PC-3 (cell line): Measurements from ENCODE around the gene ARMC8. TPM values are rescaled to one million over a fixed set of nuclear protein-coding genes. Genes with fewer than 3 reads are reported as not detected.

ENCODE experiments used
- ATAC-seq: fragments of 200-7000 bp; cut with Tn5 transposase; 2 replicates; pipeline ENCODE4 v1.9.1; 2020; ENCODE audit warnings: mild to moderate bottlenecking, moderate library complexity
- BruUV-seq: library from RNA; stranded (reverse); fragments of 400-500 nt; replicated peaks from 2 replicates; lab custom pipeline; 2021; lab: Mats Ljungman, UMichigan
- CTCF ChIA-PET: fragments of 300-600 bp; sonication (Branson Sonifier 250); formaldehyde crosslinking; loops from one replicate; lab custom pipeline; 2022; ENCODE audit warnings: antibody characterized with exemption; lab: Charles Lee
- POLR2A ChIA-PET: fragments of 300-600 bp; sonication (Branson Sonifier 250); formaldehyde crosslinking; loops from one replicate; lab custom pipeline; 2022; ENCODE audit warnings: antibody characterized with exemption; ENCODE audit not compliant: unreplicated experiment; lab: Charles Lee
- DNase-seq: peaks from one replicate; pipeline ENCODE4 v3.0.0-alpha.2; 2015
- H2AFZ ChIP-seq: fragments of 300-600 bp; sonication (generic); 2 replicates; pipeline ENCODE4 v1.6.0; 2016; ENCODE audit warnings: antibody characterized with exemption, low read length
- H3F3A ChIP-seq: fragments of 300-600 bp; sonication (generic); one replicate; pipeline ENCODE4 v1.6.0; 2017; ENCODE audit warnings: antibody characterized with exemption, low read length, control low read depth, mild to moderate bottlenecking; ENCODE audit not compliant: unreplicated experiment
- H3K27ac ChIP-seq: fragments of 300-600 bp; sonication (generic); 2 replicates; pipeline ENCODE4 v1.5.1; 2016; ENCODE audit warnings: mild to moderate bottlenecking, low read length
- H3K27me3 ChIP-seq: fragments of 300-600 bp; sonication (generic); 2 replicates; pipeline ENCODE4 v1.6.1; 2016; ENCODE audit warnings: low read length, mixed read lengths
- H3K36me3 ChIP-seq: fragments of 300-600 bp; sonication (generic); 2 replicates; pipeline ENCODE4 v1.6.1; 2016; ENCODE audit warnings: low read depth, mixed run types, low read length, mixed read lengths
- H3K4me1 ChIP-seq: fragments of 300-600 bp; sonication (generic); 2 replicates; pipeline ENCODE4 v1.5.1; 2016; ENCODE audit warnings: low read length; ENCODE audit not compliant: insufficient read depth
- H3K4me2 ChIP-seq: fragments of 300-600 bp; sonication (generic); 2 replicates; pipeline ENCODE4 v1.6.0; 2016; ENCODE audit warnings: low read length
- H3K4me3 ChIP-seq: fragments of 300-600 bp; sonication (generic); 2 replicates; pipeline ENCODE4 v1.5.1; 2016; ENCODE audit warnings: mild to moderate bottlenecking, low read length, mixed read lengths
- H3K79me2 ChIP-seq: fragments of 300-600 bp; sonication (generic); 2 replicates; pipeline ENCODE4 v1.6.1; 2017; ENCODE audit warnings: low read length, mixed read lengths
- H3K9ac ChIP-seq: fragments of 300-600 bp; sonication (generic); 2 replicates; pipeline ENCODE4 v1.6.0; 2016; ENCODE audit warnings: mild to moderate bottlenecking, low read length
- H3K9me2 ChIP-seq: fragments of 300-600 bp; sonication (generic); replicated peaks from 2 replicates; pipeline ENCODE4 v1.6.1; 2016; ENCODE audit warnings: mixed run types, low read length, mixed read lengths
- H3K9me3 ChIP-seq: fragments of 300-600 bp; sonication (generic); 2 replicates; pipeline ENCODE4 v1.6.1; 2016; ENCODE audit warnings: low read length, mixed read lengths
- H4K20me1 ChIP-seq: fragments of 300-600 bp; sonication (generic); 2 replicates; pipeline ENCODE4 v1.6.1; 2016; ENCODE audit warnings: low read length, mixed read lengths
- EZH2 ChIP-seq: fragments of 300-600 bp; sonication (generic); IDR thresholded peaks from one replicate; pipeline ENCODE4 v1.6.1; 2017; ENCODE audit warnings: antibody characterized with exemption, mild to moderate bottlenecking, low read length; ENCODE audit not compliant: unreplicated experiment
- EZH2phosphoT487 ChIP-seq: fragments of 300-600 bp; sonication (generic); IDR thresholded peaks from 2 replicates; pipeline ENCODE4 v1.6.1; 2018; ENCODE audit warnings: mild to moderate bottlenecking, antibody characterized with exemption, low read length, borderline replicate concordance
- intact Hi-C: fragments of 100-400 bp; cut with micrococcal nuclease; formaldehyde crosslinking; loops from 2 replicates; pipeline ENCODE4 v1.9.0; 2023
- total RNA-seq: library from RNA; depleted of rRNA; stranded (reverse); fragments of >200 nt; gene quantifications from 2 replicates; pipeline ENCODE4 v1.2.3, GENCODE V29; 2014
- TF ChIP-seq, protein P1 (sequence below): fragments of 300-600 bp; sonication (generic); conservative IDR thresholded peaks from 2 replicates; pipeline ENCODE4 v1.5.1; 2017; ENCODE audit warnings: antibody characterized with exemption, low read depth, mild to moderate bottlenecking, low read length

Gene ARMC8
- total RNA-seq, 1 experiment from 2014 or later = 21.1 TPM

DNA sequence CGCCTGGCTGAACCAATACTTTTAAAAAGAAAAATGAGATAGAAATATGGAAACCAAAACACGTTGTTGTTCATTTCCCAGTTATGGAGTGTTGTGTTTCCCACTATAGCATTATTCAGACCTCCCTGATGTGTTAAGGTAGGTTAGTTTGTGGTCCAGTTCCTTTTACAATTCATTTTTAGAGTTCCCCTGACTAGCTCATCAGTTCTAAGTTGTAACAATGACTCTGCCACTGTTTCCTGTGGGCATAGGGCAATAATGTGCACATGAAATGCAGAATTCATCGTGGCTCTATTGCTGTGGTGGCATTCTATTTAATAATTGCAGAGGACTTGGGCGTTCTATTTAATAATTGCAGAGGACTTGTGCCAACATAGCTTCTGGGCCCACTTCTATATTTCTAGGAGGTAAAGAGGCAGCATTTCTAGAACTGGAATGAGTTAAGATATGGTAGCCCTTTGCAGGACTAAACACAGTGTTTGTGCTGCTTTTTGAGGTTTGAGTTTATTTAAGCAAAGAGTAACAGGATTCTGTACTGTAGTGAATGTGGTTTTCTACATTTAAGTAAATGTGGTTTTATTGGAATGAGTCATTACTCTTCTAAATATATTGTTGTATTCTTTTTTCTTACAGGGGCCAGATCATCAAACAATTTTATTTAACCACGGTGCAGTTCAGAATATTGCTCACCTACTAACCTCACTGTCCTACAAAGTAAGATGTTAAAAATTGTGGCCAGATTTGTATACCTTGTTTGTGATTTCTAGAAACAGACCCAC lies 47.5 kb downstream of the ARMC8 start:
- no TSS peak for BruUV-seq
- Histone ChIP-seq H3K9me2 (no peaks in the 10 kb centered on the region), H3K4me2 (peak overlapping the region; percentile 10), H4K20me1 (peaks cover 9% of the 10 kb centered on the region; the same call in 1 of the 2 replicates), H3K36me3 (peaks cover 26% of the 10 kb centered on the region; the same call in 1 of the 2 replicates), H3K4me1 (peaks cover 24% of the 10 kb centered on the region), H3K27me3 (no peaks in the 10 kb centered on the region), H3K9me3 (no peaks in the 10 kb centered on the region), H3K79me2 (no peaks in the 10 kb centered on the region), H3K9ac (no peak overlapping the region), H3K27ac (peak overlapping the region; percentile 45), H3F3A (peaks cover 5% of the 10 kb centered on the region), H2AFZ (no peak overlapping the region), H3K4me3 (no peak overlapping the region)
- ChIA-PET CTCF (no interaction called here), POLR2A (no interaction called here)
- DNase-seq (peak; percentile 76), ATAC-seq (peak; percentile 96)
- TF ChIP-seq EZH2phosphoT487 = no peak
- TF ChIP-seq, protein P1, sequence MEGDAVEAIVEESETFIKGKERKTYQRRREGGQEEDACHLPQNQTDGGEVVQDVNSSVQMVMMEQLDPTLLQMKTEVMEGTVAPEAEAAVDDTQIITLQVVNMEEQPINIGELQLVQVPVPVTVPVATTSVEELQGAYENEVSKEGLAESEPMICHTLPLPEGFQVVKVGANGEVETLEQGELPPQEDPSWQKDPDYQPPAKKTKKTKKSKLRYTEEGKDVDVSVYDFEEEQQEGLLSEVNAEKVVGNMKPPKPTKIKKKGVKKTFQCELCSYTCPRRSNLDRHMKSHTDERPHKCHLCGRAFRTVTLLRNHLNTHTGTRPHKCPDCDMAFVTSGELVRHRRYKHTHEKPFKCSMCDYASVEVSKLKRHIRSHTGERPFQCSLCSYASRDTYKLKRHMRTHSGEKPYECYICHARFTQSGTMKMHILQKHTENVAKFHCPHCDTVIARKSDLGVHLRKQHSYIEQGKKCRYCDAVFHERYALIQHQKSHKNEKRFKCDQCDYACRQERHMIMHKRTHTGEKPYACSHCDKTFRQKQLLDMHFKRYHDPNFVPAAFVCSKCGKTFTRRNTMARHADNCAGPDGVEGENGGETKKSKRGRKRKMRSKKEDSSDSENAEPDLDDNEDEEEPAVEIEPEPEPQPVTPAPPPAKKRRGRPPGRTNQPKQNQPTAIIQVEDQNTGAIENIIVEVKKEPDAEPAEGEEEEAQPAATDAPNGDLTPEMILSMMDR = no peak
- no peak for TF ChIP-seq EZH2
- intact Hi-C loops = no loop called here

DNA sequence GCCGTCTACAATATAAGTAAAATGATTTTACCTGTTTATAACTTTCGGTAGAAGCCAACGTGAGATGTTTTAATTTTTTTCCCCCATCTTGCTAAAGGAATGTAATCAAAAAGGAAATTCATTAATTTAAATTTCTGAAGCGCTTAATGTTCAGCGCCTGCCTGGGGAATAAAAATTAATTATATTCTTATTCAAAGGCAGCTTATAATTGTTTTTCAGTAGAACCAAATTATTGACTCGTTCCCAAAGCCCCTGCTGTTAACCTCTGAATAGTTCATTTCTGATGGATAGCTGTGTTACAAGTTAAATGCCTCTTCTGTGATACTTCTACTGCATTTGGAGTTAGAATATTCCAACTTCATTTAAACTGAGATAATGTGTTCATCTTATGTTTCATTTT lies 51.6 kb downstream of the ARMC8 start:
- no peak overlapping the region for H3K4me2 ChIP-seq
- no peak overlapping the region for H3K4me3 ChIP-seq
- peaks cover 5% of the 10 kb centered on the region for H3F3A ChIP-seq
- H4K20me1 ChIP-seq = peaks cover 7% of the 10 kb centered on the region; the same call in 1 of the 2 replicates
- no peaks in the 10 kb centered on the region for H3K79me2 ChIP-seq
- peaks cover 31% of the 10 kb centered on the region for H3K4me1 ChIP-seq
- ChIA-PET CTCF (no interaction called here), POLR2A (interaction anchor here (0.6 kb wide), 1 partner anchor 52 kb away, joined by 3 read pairs; the partner anchor contains the start of gene ARMC8)
- no peak for TF ChIP-seq EZH2phosphoT487
- TF ChIP-seq, protein P1 = no peak
- TF ChIP-seq EZH2 = no peak
- DNase-seq (no peak), ATAC-seq (no peak)
- H3K9ac ChIP-seq = no peak overlapping the region
- H2AFZ ChIP-seq = no peak overlapping the region
- no peaks in the 10 kb centered on the region for H3K9me2 ChIP-seq
- H3K27ac ChIP-seq = no peak overlapping the region
- H3K9me3 ChIP-seq = no peaks in the 10 kb centered on the region
- BruUV-seq = no TSS peak
- intact Hi-C loops = no loop called here
- no peaks in the 10 kb centered on the region for H3K27me3 ChIP-seq
- H3K36me3 ChIP-seq = peaks cover 25% of the 10 kb centered on the region; the same call in 1 of the 2 replicates

DNA sequence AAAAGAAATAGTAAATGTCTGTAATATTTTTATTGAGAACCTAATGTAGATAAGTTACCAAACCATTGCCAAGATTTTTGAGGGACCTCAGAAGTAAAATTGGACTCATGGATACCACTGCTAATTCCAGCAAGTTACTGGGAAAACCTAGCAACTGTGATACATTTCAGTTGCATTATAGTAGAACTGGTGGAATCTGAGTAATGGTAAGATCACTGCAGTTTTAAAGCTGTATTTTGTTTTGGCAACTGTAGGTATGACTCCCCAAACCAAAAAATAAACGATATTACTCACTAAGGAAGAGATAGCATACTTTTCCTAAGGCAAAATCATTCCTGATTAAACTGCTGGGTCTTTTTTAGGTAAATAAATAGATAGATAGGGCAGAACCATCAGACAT lies 54.0 kb downstream of the ARMC8 start:
- ATAC-seq (peak; percentile 66), DNase-seq (peak; percentile 61)
- Histone ChIP-seq H3K4me3 (no peak overlapping the region), H3K9me2 (no peaks in the 10 kb centered on the region), H2AFZ (no peak overlapping the region), H3K36me3 (peaks cover 27% of the 10 kb centered on the region; the same call in 1 of the 2 replicates), H3K27me3 (no peaks in the 10 kb centered on the region), H4K20me1 (no peaks in the 10 kb centered on the region), H3K9me3 (no peaks in the 10 kb centered on the region), H3K79me2 (no peaks in the 10 kb centered on the region), H3F3A (no peaks in the 10 kb centered on the region), H3K4me2 (no peak overlapping the region), H3K9ac (no peak overlapping the region), H3K27ac (peak overlapping the region; percentile 65), H3K4me1 (peaks cover 18% of the 10 kb centered on the region)
- no peak for TF ChIP-seq EZH2
- TF ChIP-seq, protein P1 = no peak
- TF ChIP-seq EZH2phosphoT487 = no peak
- ChIA-PET POLR2A (no interaction called here), CTCF (no interaction called here)
- intact Hi-C loops = loop anchor here (2.0 kb wide), 1 partner anchor 54 kb away; the partner anchor contains the start of gene ARMC8
- no TSS peak for BruUV-seq
